Endothelial cell of umbilical vein (primary cell): Measurements from ENCODE around the gene CCDC194. TPM values are rescaled to one million over a fixed set of nuclear protein-coding genes. Genes with fewer than 3 reads are reported as not detected.

Experiments
- BruUV-seq: library from RNA; stranded (reverse); fragments of 400-500 nt; replicated peaks from 2 replicates; lab custom pipeline; 2021; lab: Mats Ljungman, UMichigan
- CTCF ChIA-PET: fragments of 300-600, 350-600 bp; sonication (Branson Sonifier 250); formaldehyde crosslinking; loops from one replicate; lab custom pipeline; 2021; ENCODE audit warnings: antibody characterized with exemption, inconsistent platforms; lab: Charles Lee
- POLR2A ChIA-PET: fragments of 300-600, 350-600 bp; sonication (Branson Sonifier 250); formaldehyde crosslinking; loops from one replicate; lab custom pipeline; 2021; ENCODE audit warnings: antibody characterized with exemption, inconsistent platforms; lab: Charles Lee
- DNase-seq: peaks from one replicate; pipeline ENCODE4 v3.0.0-alpha.2; 2011; ENCODE audit warnings: low read depth, low spot score
- FAIRE-seq: peaks from 2 replicates; lab custom pipeline; 2011; peaks lifted over from hg19 to GRCh38; lab: Jason Lieb, UNC
- H2AFZ ChIP-seq: 2 replicates; pipeline ENCODE4 v1.6.0; 2012; ENCODE audit warnings: low read depth, low read length, control low read depth, inconsistent platforms
- H3K27ac ChIP-seq: 2 replicates; pipeline ENCODE4 v1.5.1; 2011; ENCODE audit warnings: low read depth, mild to moderate bottlenecking, control low read depth, low read length, moderate library complexity; ENCODE audit not compliant: insufficient read depth
- H3K27me3 ChIP-seq, 2 experiments: 2 replicates each; pipeline versions ENCODE4 v1.6.0 to v1.6.1; 2011; ENCODE audit warnings: low read length in 2 of 2, mixed read lengths in 1 of 2; ENCODE audit not compliant: control insufficient read depth in 2 of 2, insufficient read depth in 2 of 2
- H3K36me3 ChIP-seq, 2 experiments: 2 replicates in 1 of 2; 3 replicates in 1 of 2; pipeline ENCODE4 v1.5.1; 2011; ENCODE audit warnings: low read length in 2 of 2, mild to moderate bottlenecking in 1 of 2, moderate library complexity in 1 of 2; ENCODE audit not compliant: control insufficient read depth in 2 of 2, insufficient read depth in 2 of 2; ENCODE audit errors: extremely low read depth in 1 of 2
- H3K4me1 ChIP-seq: 3 replicates; pipeline ENCODE4 v1.5.1; 2011; ENCODE audit warnings: mild to moderate bottlenecking, low read length; ENCODE audit not compliant: control insufficient read depth, insufficient read depth; ENCODE audit errors: extremely low read depth
- H3K4me2 ChIP-seq: 2 replicates; pipeline ENCODE4 v1.6.1; 2011; ENCODE audit warnings: low read length, control low read depth, mixed read lengths; ENCODE audit not compliant: insufficient read depth
- H3K4me3 ChIP-seq, 3 experiments: fragments of 200-600 bp in 1 of 3; sonication (generic), shearing (Covaris generic) in 1 of 3; replicated peaks in 1 of 3; 2 replicates each; pipeline ENCODE4 v1.5.1; 2011 to 2016; ENCODE audit warnings: control low read depth in 3 of 3, low read length in 3 of 3, mild to moderate bottlenecking in 2 of 3, inconsistent platforms in 1 of 3, low read depth in 1 of 3, moderate library complexity in 1 of 3; ENCODE audit not compliant: insufficient read depth in 1 of 3
- H3K79me2 ChIP-seq: 2 replicates; pipeline ENCODE4 v1.6.0; 2012; ENCODE audit warnings: low read length, inconsistent platforms; ENCODE audit not compliant: control insufficient read depth, insufficient read depth
- H3K9ac ChIP-seq: replicated peaks from 2 replicates; pipeline ENCODE3; 2011; ENCODE audit warnings: low read length, control low read depth; ENCODE audit not compliant: insufficient read depth; ENCODE audit errors: extremely low read depth
- H3K9me1 ChIP-seq: replicated peaks from 3 replicates; pipeline ENCODE4 v1.6.0; 2011; ENCODE audit warnings: mild to moderate bottlenecking, low read length; ENCODE audit not compliant: control insufficient read depth, insufficient read depth; ENCODE audit errors: extremely low read depth
- H3K9me3 ChIP-seq: replicated peaks from 2 replicates; pipeline ENCODE4 v1.5.1; 2012; ENCODE audit warnings: low read length, inconsistent platforms; ENCODE audit not compliant: control insufficient read depth, insufficient read depth
- H4K20me1 ChIP-seq: replicated peaks from 2 replicates; pipeline ENCODE3; 2011; ENCODE audit warnings: mild to moderate bottlenecking, low read length; ENCODE audit not compliant: control insufficient read depth, insufficient read depth; ENCODE audit errors: extremely low read depth
- CTCF ChIP-seq, 2 donors: IDR thresholded peaks; 1 replicate in 1 of 2; 2 replicates in 1 of 2; pipeline ENCODE4 v1.5.1; 2011; ENCODE audit warnings: low read length in 2 of 2, mild to moderate bottlenecking in 2 of 2, moderate library complexity in 2 of 2, control low read depth in 1 of 2, inconsistent platforms in 1 of 2, low read depth in 1 of 2; ENCODE audit not compliant: insufficient read depth in 1 of 2; ENCODE audit errors: extremely low read depth in 1 of 2
- EZH2 ChIP-seq: IDR thresholded peaks from 2 replicates; pipeline ENCODE4 v1.6.1; 2012; ENCODE audit warnings: borderline replicate concordance, low read depth, mild to moderate bottlenecking, moderate library complexity, low read length, inconsistent platforms; ENCODE audit not compliant: severe bottlenecking
- FOS ChIP-seq: IDR thresholded peaks from 2 replicates; pipeline ENCODE4 v1.6.1; 2011; ENCODE audit warnings: mild to moderate bottlenecking, low read length, moderate library complexity, borderline replicate concordance; ENCODE audit not compliant: insufficient read depth
- GATA2 ChIP-seq: IDR thresholded peaks from 2 replicates; pipeline ENCODE4 v1.7.0; 2011; ENCODE audit warnings: low read depth, mild to moderate bottlenecking, moderate library complexity, mixed read lengths, low read length; ENCODE audit not compliant: insufficient read length, insufficient read depth
- JUN ChIP-seq: IDR thresholded peaks from 2 replicates; pipeline ENCODE4 v1.6.1; 2011; ENCODE audit warnings: borderline replicate concordance, low read depth; ENCODE audit not compliant: insufficient read length, insufficient read depth
- MAX ChIP-seq: IDR thresholded peaks from 2 replicates; pipeline ENCODE4 v1.6.1; 2011; ENCODE audit not compliant: insufficient read depth, insufficient read length
- MYC ChIP-seq: IDR thresholded peaks from one replicate; pipeline ENCODE4 v1.6.1; 2011; ENCODE audit warnings: mild to moderate bottlenecking, low read depth, low read length
- POLR2A ChIP-seq: IDR thresholded peaks from 2 replicates; pipeline ENCODE4 v1.6.1; 2012; ENCODE audit warnings: low read depth, mild to moderate bottlenecking, control low read depth, low read length
- POLR2AphosphoS5 ChIP-seq: IDR thresholded peaks from 2 replicates; pipeline ENCODE4 v1.6.1; 2012; ENCODE audit warnings: low read depth, mild to moderate bottlenecking, control low read depth, low read length, moderate library complexity; ENCODE audit not compliant: insufficient read depth
- dilution Hi-C: fragments of 300-500 bp; cut with MboI; formaldehyde crosslinking; loops from one replicate; pipeline ENCODE4 v1.15.0; 2019; ENCODE audit warnings: low sequenced_read_pairs; ENCODE audit not compliant: extremely low pct_ligation_motif_present
- intact Hi-C: fragments of 100-400 bp; cut with micrococcal nuclease; formaldehyde crosslinking; loops from one replicate; pipeline ENCODE4 v1.10.0; 2022
- polyA plus RNA-seq, 4 experiments: library from polyadenylated mRNA; depleted of rRNA in 3 of 4; stranded (reverse) in 3 of 4; unstranded in 1 of 4; fragments of >200 nt; gene quantifications; 2 replicates each; pipeline versions ENCODE4 v1.2.1 to v1.2.3, GENCODE V29; 2011 to 2012; ENCODE audit warnings: missing spikeins in 1 of 4
- total RNA-seq: library from RNA; stranded (reverse); gene quantifications from 2 replicates; pipeline ENCODE4 v1.2.3, GENCODE V29; 2021

Gene CCDC194
- total and polyA plus RNA-seq, 2 donors (not counting 3 experiments of a cell fraction or from before 2014, with no cell fraction given) = 0.12 TPM; not detected in 1

- POLR2A ChIA-PET = interaction anchor here (0.6 to 1.5 kb wide), 4 partner anchors 10 to 362 kb away, joined by 3 to 4 read pairs (median 4); partner anchors contain the start of gene MVB12A
- intact Hi-C loops (loop anchor here (10.0 kb wide), 1 partner anchor 150 kb away; the partner anchor contains the start of gene COLGALT1), dilution Hi-C loops (no loop called here)
- H3K36me3 ChIP-seq = no peaks in the 10 kb centered on the region
- TF ChIP-seq GATA2 = no peak
- TF ChIP-seq POLR2A = no peak
- TF ChIP-seq FOS = no peak
- TF ChIP-seq EZH2 = no peak
- no peak for TF ChIP-seq MYC
- TF ChIP-seq CTCF (IDR thresholded peaks at IDR 0.05; ENCODE audit: extremely low read depth in 1 of 2, insufficient read depth in 1 of 2, low read depth in 1 of 2, low read length in 2 of 2) = no peak
- TF ChIP-seq MAX = no peak
- TF ChIP-seq JUN = no peak
- no peak for TF ChIP-seq POLR2AphosphoS5
- peaks cover 22% of the 10 kb centered on the region for H3K4me1 ChIP-seq
- H3K4me3 ChIP-seq = peak overlapping the region in 2 of 3 experiments; percentile 20 to 44
- no peaks in the 10 kb centered on the region for H4K20me1 ChIP-seq
- H3K9me1 ChIP-seq = no peaks in the 10 kb centered on the region
- CTCF ChIA-PET = interaction anchor here (0.9 to 1.8 kb wide), 9 partner anchors 8 to 454 kb away, joined by 3 to 7 read pairs (median 3); partner anchors contain the start of genes CCDC194 and MVB12A
- H3K9me3 ChIP-seq = no peaks in the 10 kb centered on the region
- H3K4me2 ChIP-seq = peak overlapping the region; percentile 67
- H2AFZ ChIP-seq = peak overlapping the region; percentile 55
- no TSS peak for BruUV-seq
- DNase-seq (no peak), FAIRE-seq (no peak)
- H3K27ac ChIP-seq = no peak overlapping the region
- no peak overlapping the region for H3K9ac ChIP-seq
- no peaks in the 10 kb centered on the region for H3K27me3 ChIP-seq
- peaks cover 8% of the 10 kb centered on the region for H3K79me2 ChIP-seq
Observed at GRCh38 chr19:17404621-17405249, 10.7 kb upstream of the CCDC194 start.
